Glutamatergic neuron (in vitro differentiated cells): ENCODE measurements around the gene NCAM1. TPM values are rescaled to one million over a fixed set of nuclear protein-coding genes. Genes with fewer than 3 reads are reported as not detected.
A peak's percentile ranks its signal among the peaks of the same experiment; 100 is the strongest.

Experiments
- DNase-seq: peaks from one replicate; pipeline ENCODE4 v3.0.0; 2022
- H3K27ac Mint-ChIP-seq: one replicate; pipeline ENCODE4 v1.8.0; 2020; ENCODE audit warnings: mild to moderate bottlenecking, mixed read lengths, inconsistent platforms; ENCODE audit not compliant: unreplicated experiment
- H3K27me3 Mint-ChIP-seq: one replicate; pipeline ENCODE4 v1.8.0; 2020; ENCODE audit warnings: mild to moderate bottlenecking, moderate library complexity, mixed read lengths, inconsistent platforms; ENCODE audit not compliant: unreplicated experiment
- H3K36me3 Mint-ChIP-seq: one replicate; pipeline ENCODE4 v1.8.0; 2020; ENCODE audit warnings: mild to moderate bottlenecking, mixed read lengths, inconsistent platforms; ENCODE audit not compliant: unreplicated experiment
- H3K4me1 Mint-ChIP-seq: one replicate; pipeline ENCODE4 v1.8.0; 2020; ENCODE audit warnings: mild to moderate bottlenecking, low read depth, mixed read lengths, inconsistent platforms; ENCODE audit not compliant: unreplicated experiment
- H3K4me3 Mint-ChIP-seq: one replicate; pipeline ENCODE4 v1.8.0; 2020; ENCODE audit warnings: mild to moderate bottlenecking, mixed read lengths, inconsistent platforms; ENCODE audit not compliant: unreplicated experiment
- H3K9me3 Mint-ChIP-seq: one replicate; pipeline ENCODE4 v1.8.0; 2020; ENCODE audit warnings: mild to moderate bottlenecking, moderate library complexity, mixed read lengths, inconsistent platforms; ENCODE audit not compliant: unreplicated experiment
- CTCF ChIP-seq: fragments of 200-600 bp; sonication (generic); IDR thresholded peaks from one replicate; pipeline ENCODE4 v1.5.0; 2021; ENCODE audit not compliant: partially characterized antibody, unreplicated experiment
- total RNA-seq: library from RNA; stranded (reverse); fragmentation: NEBNext Ultra II Directional; extraction: Animal tissue kit (Norgen Biotek cat#: 25700); gene quantifications from one replicate; pipeline ENCODE4 v1.2.1, GENCODE V29; 2021; ENCODE audit not compliant: unreplicated experiment

The NCAM1 gene
- total RNA-seq, 1 donor from 2014 or later = 819 TPM

- peak overlapping the region; percentile 39 for H3K27ac Mint-ChIP-seq
- H3K4me1 Mint-ChIP-seq = peaks cover 42% of the 10 kb centered on the region
- no peak overlapping the region for H3K4me3 Mint-ChIP-seq
- DNase-seq = no peak
- H3K9me3 Mint-ChIP-seq = peaks cover 12% of the 10 kb centered on the region
- H3K27me3 Mint-ChIP-seq = peaks cover 15% of the 10 kb centered on the region
- no peak for TF ChIP-seq CTCF
- H3K36me3 Mint-ChIP-seq = peaks cover 21% of the 10 kb centered on the region
Observed at GRCh38 chr11:113263458-113264259, 302.4 kb downstream of the NCAM1 start.

GRCh38 chr11:113265362-113265761, 304.1 kb downstream of the NCAM1 start:
- peaks cover 19% of the 10 kb centered on the region for H3K36me3 Mint-ChIP-seq
- peaks cover 19% of the 10 kb centered on the region for H3K9me3 Mint-ChIP-seq
- peaks cover 43% of the 10 kb centered on the region for H3K4me1 Mint-ChIP-seq
- H3K4me3 Mint-ChIP-seq = peak overlapping the region; percentile 42
- peak overlapping the region; percentile 52 for H3K27ac Mint-ChIP-seq
- peaks cover 19% of the 10 kb centered on the region for H3K27me3 Mint-ChIP-seq
- DNase-seq = no peak
- no peak for TF ChIP-seq CTCF

- H3K27me3 Mint-ChIP-seq = peaks cover 19% of the 10 kb centered on the region
- H3K4me3 Mint-ChIP-seq = no peak overlapping the region
- peaks cover 13% of the 10 kb centered on the region for H3K9me3 Mint-ChIP-seq
- DNase-seq = no peak
- no peak for TF ChIP-seq CTCF
- H3K36me3 Mint-ChIP-seq = peaks cover 20% of the 10 kb centered on the region
- H3K27ac Mint-ChIP-seq = peak overlapping the region; percentile 75
- peaks cover 48% of the 10 kb centered on the region for H3K4me1 Mint-ChIP-seq
Observed at GRCh38 chr11:113267493-113267892, 306.3 kb downstream of the NCAM1 start.

GRCh38 chr11:113269096-113269495, 307.9 kb downstream of the NCAM1 start:
- Mint-ChIP-seq H3K4me1 (peaks cover 48% of the 10 kb centered on the region), H3K9me3 (peaks cover 20% of the 10 kb centered on the region), H3K27ac (no peak overlapping the region), H3K27me3 (peaks cover 23% of the 10 kb centered on the region), H3K36me3 (peaks cover 12% of the 10 kb centered on the region), H3K4me3 (no peak overlapping the region)
- DNase-seq = no peak
- TF ChIP-seq CTCF = no peak

GRCh38 chr11:113269636-113270035, 308.4 kb downstream of the NCAM1 start:
- TF ChIP-seq CTCF = no peak
- Mint-ChIP-seq H3K4me1 (peaks cover 46% of the 10 kb centered on the region), H3K27me3 (peaks cover 23% of the 10 kb centered on the region), H3K27ac (no peak overlapping the region), H3K36me3 (peaks cover 12% of the 10 kb centered on the region), H3K4me3 (no peak overlapping the region), H3K9me3 (peaks cover 20% of the 10 kb centered on the region)
- DNase-seq = no peak
